Nephron (organoid): Measurements from ENCODE around the gene ASPN.

ENCODE experiments used
- H3K27ac Mint-ChIP-seq, 3 experiments: 2 replicates each; pipeline ENCODE4 v1.8.0; 2020; ENCODE audit warnings: mixed read lengths in 3 of 3, mild to moderate bottlenecking in 2 of 3, moderate library complexity in 1 of 3
- H3K27me3 Mint-ChIP-seq: 2 replicates; pipeline ENCODE4 v1.8.0; 2021; ENCODE audit warnings: low read depth, mild to moderate bottlenecking, moderate library complexity, mixed read lengths
- H3K36me3 Mint-ChIP-seq: 2 replicates; pipeline ENCODE4 v1.8.0; 2020; ENCODE audit warnings: low read depth, mixed read lengths
- H3K4me1 Mint-ChIP-seq: 2 replicates; pipeline ENCODE4 v1.8.0; 2020; ENCODE audit warnings: mixed read lengths
- H3K4me3 Mint-ChIP-seq, 3 experiments: 2 replicates each; pipeline ENCODE4 v1.8.0; 2020; ENCODE audit warnings: mild to moderate bottlenecking in 3 of 3, mixed read lengths in 3 of 3, moderate library complexity in 2 of 3
- H3K9me3 Mint-ChIP-seq: 2 replicates; pipeline ENCODE4 v1.8.0; 2020; ENCODE audit warnings: mixed read lengths
- CTCF ChIP-seq, 3 experiments: fragments of 200-600 bp; sonication (generic); IDR thresholded peaks; one replicate each; pipeline ENCODE4 v1.5.0; 2021; ENCODE audit warnings: antibody characterized with exemption in 3 of 3; ENCODE audit not compliant: unreplicated experiment in 3 of 3

ASPN gene

GRCh38 chr9:92467511-92467910 lies 14.8 kb downstream of the ASPN start:
- no peaks in the 10 kb centered on the region for H3K27me3 Mint-ChIP-seq
- H3K9me3 Mint-ChIP-seq = no peaks in the 10 kb centered on the region
- no peaks in the 10 kb centered on the region for H3K36me3 Mint-ChIP-seq
- TF ChIP-seq CTCF (IDR thresholded peaks at IDR 0.05; ENCODE audit: unreplicated experiment in 3 of 3) = no peak
- H3K4me1 Mint-ChIP-seq = peaks cover 5% of the 10 kb centered on the region
- no peak overlapping the region for H3K27ac Mint-ChIP-seq
- no peak overlapping the region for H3K4me3 Mint-ChIP-seq

- Mint-ChIP-seq H3K4me3 (no peak overlapping the region), H3K4me1 (peaks cover 5% of the 10 kb centered on the region), H3K27me3 (no peaks in the 10 kb centered on the region), H3K27ac (no peak overlapping the region), H3K9me3 (no peaks in the 10 kb centered on the region), H3K36me3 (no peaks in the 10 kb centered on the region)
- TF ChIP-seq CTCF (IDR thresholded peaks at IDR 0.05; ENCODE audit: unreplicated experiment in 3 of 3) = no peak
These were observed 15.3 kb downstream of the ASPN start for GRCh38 chr9:92467041-92467440.

GRCh38 chr9:92463984-92464383 lies 18.3 kb downstream of the ASPN start:
- no peaks in the 10 kb centered on the region for H3K36me3 Mint-ChIP-seq
- no peak overlapping the region for H3K4me3 Mint-ChIP-seq
- no peak overlapping the region for H3K27ac Mint-ChIP-seq
- peaks cover 3% of the 10 kb centered on the region for H3K27me3 Mint-ChIP-seq
- H3K4me1 Mint-ChIP-seq = peaks cover 5% of the 10 kb centered on the region
- no peak for TF ChIP-seq CTCF (IDR thresholded peaks at IDR 0.05; ENCODE audit: unreplicated experiment in 3 of 3)
- H3K9me3 Mint-ChIP-seq = no peaks in the 10 kb centered on the region

- H3K27ac Mint-ChIP-seq = no peak overlapping the region
- no peaks in the 10 kb centered on the region for H3K36me3 Mint-ChIP-seq
- no peaks in the 10 kb centered on the region for H3K9me3 Mint-ChIP-seq
- TF ChIP-seq CTCF (IDR thresholded peaks at IDR 0.05; ENCODE audit: unreplicated experiment in 3 of 3) = no peak
- peaks cover 5% of the 10 kb centered on the region for H3K4me1 Mint-ChIP-seq
- H3K4me3 Mint-ChIP-seq = no peak overlapping the region
- H3K27me3 Mint-ChIP-seq = peaks cover 3% of the 10 kb centered on the region
These were observed 18.9 kb downstream of the ASPN start for GRCh38 chr9:92463387-92463786.

- no peaks in the 10 kb centered on the region for H3K36me3 Mint-ChIP-seq
- no peaks in the 10 kb centered on the region for H3K9me3 Mint-ChIP-seq
- TF ChIP-seq CTCF (IDR thresholded peaks at IDR 0.05; ENCODE audit: unreplicated experiment in 3 of 3) = no peak
- H3K4me1 Mint-ChIP-seq = no peaks in the 10 kb centered on the region
- H3K4me3 Mint-ChIP-seq = no peak overlapping the region
- peaks cover 3% of the 10 kb centered on the region for H3K27me3 Mint-ChIP-seq
- no peak overlapping the region for H3K27ac Mint-ChIP-seq
These were observed 24.7 kb downstream of the ASPN start for GRCh38 chr9:92457576-92457975.

GRCh38 chr9:92455217-92455616 lies 27.1 kb downstream of the ASPN start:
- no peak for TF ChIP-seq CTCF (IDR thresholded peaks at IDR 0.05; ENCODE audit: unreplicated experiment in 3 of 3)

More at GRCh38 chr9:92455217-92455616, 27.1 kb downstream of the ASPN start:
- no peak overlapping the region for H3K27ac Mint-ChIP-seq
- no peak overlapping the region for H3K4me3 Mint-ChIP-seq
- H3K36me3 Mint-ChIP-seq = no peaks in the 10 kb centered on the region
- H3K27me3 Mint-ChIP-seq = peaks cover 3% of the 10 kb centered on the region
- no peaks in the 10 kb centered on the region for H3K9me3 Mint-ChIP-seq
- no peaks in the 10 kb centered on the region for H3K4me1 Mint-ChIP-seq
